Ovary (tissue), 1 donor: ENCODE measurements around the gene KIF26A.

Source experiments
- EP300 ChIP-seq: sonication (generic); formaldehyde crosslinking; IDR thresholded peaks from one replicate; pipeline ENCODE4 v1.6.1; 2017; ENCODE audit warnings: antibody characterized with exemption
- POLR2A ChIP-seq: fragments of 450-650 bp; IDR thresholded peaks from one replicate; pipeline ENCODE4 v1.6.1; 2017; ENCODE audit warnings: antibody characterized with exemption, mild to moderate bottlenecking, moderate library complexity

- TF ChIP-seq EP300 (no peak), POLR2A (no peak)
Measured at GRCh38 chr14:104108570-104109541, 29.5 kb upstream of the KIF26A start.
